ENCODE data around the gene BASP1. TPM values are rescaled to one million over a fixed set of nuclear protein-coding genes. Genes with fewer than 3 reads are reported as not detected.
A peak's percentile ranks its signal among the peaks of the same experiment; 100 is the strongest.
"Not testable (repeated sequence)": the region's sequence is repeated elsewhere in the genome, so short reads cannot be mapped to it uniquely, and the experiment has no call there.

BASP1 gene
- total and polyA plus RNA-seq, 8 donors, result 0.23 to 8.3 (median 1.8) TPM

DNA sequence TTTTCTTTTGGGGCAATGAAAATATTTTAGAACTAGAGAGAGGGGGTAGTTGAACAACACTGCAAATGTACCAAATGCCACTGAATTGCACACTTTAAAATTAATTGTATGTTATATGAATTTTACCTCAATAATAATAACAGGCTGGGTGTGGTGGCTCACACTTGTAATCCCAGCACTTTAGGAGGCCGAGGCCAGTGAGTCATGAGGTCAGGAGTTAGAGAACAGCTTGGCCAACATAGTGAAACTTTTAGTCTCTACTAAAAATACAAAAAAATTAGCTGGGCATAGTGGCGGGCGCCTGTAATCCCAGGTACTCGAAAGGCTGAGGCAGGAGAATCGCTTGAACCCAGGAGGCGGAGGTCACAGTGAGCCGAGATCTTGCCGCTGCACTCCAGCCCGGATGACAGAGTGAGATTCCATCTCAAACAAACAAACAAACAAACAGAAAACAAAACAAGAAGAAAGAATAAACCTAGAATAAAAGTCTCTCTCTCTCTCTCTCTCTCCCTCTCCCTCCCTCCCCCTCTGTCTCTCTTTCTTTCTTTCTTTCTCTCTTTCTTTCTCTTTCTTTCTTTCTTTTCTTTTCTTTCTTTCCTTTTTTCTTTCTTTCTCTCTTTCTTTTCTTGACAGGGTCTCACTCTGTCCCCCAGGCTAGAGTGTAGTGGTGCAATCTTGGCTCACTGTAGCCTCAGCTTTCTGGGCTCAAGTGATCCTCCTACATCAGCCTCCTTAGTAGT is 91.1 kb downstream of the BASP1 start:
- Histone ChIP-seq H3K9me3 (no peaks in the 10 kb centered on the region), H3K27me3 (no peaks in the 10 kb centered on the region), H3K4me1 (peaks cover 0 to 15% (median 0%) of the 10 kb centered on the region in 3 donors), H3K36me3 (no peaks in the 10 kb centered on the region), H3K4me3 (no peak overlapping the region), H3K27ac (no peak overlapping the region)
- intact Hi-C loops (cut with DNase I), result no loop called here
- DNase-seq (no peak), FAIRE-seq (no peak), ATAC-seq (no peak)
- TF ChIP-seq, protein P1, sequence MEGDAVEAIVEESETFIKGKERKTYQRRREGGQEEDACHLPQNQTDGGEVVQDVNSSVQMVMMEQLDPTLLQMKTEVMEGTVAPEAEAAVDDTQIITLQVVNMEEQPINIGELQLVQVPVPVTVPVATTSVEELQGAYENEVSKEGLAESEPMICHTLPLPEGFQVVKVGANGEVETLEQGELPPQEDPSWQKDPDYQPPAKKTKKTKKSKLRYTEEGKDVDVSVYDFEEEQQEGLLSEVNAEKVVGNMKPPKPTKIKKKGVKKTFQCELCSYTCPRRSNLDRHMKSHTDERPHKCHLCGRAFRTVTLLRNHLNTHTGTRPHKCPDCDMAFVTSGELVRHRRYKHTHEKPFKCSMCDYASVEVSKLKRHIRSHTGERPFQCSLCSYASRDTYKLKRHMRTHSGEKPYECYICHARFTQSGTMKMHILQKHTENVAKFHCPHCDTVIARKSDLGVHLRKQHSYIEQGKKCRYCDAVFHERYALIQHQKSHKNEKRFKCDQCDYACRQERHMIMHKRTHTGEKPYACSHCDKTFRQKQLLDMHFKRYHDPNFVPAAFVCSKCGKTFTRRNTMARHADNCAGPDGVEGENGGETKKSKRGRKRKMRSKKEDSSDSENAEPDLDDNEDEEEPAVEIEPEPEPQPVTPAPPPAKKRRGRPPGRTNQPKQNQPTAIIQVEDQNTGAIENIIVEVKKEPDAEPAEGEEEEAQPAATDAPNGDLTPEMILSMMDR (IDR thresholded peaks at IDR 0.05), result no peak
- WGBS, 2 donors, result 95 to 96% methylated on average over 9 of the region's 9 CpGs

DNA sequence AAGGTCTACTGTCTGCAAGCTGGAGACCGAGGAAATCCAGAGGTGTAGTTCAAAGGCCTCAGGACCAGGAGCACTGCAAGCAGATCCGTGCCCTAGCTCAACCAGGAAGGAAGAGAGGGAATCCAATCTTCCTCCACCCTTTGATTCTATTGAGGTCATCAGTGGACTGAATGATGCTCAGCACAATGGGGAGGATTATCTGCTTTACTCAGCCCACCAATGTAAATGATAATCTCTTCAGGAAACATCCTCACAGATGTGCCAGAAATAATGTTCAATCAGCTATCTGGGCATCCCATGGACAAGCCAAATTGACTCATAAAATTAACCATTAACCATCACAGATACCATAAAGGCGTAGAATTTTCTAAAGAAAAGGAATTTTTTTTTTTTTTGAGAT is 92.0 kb downstream of the BASP1 start:
- 84 to 92% methylated on average over 3 of the region's 3 CpGs for WGBS, 2 donors
- TF ChIP-seq, protein P1 (IDR thresholded peaks at IDR 0.05), result no peak
- FAIRE-seq (no peak), ATAC-seq (no peak), DNase-seq (no peak)
- no peaks in the 10 kb centered on the region for H3K27me3 ChIP-seq
- no peaks in the 10 kb centered on the region for H3K36me3 ChIP-seq
- H3K4me1 ChIP-seq, result peaks cover 0 to 15% (median 0%) of the 10 kb centered on the region in 3 donors
- H3K9me3 ChIP-seq, result no peaks in the 10 kb centered on the region
- intact Hi-C loops (cut with DNase I), result no loop called here
- no peak overlapping the region for H3K4me3 ChIP-seq
- no peak overlapping the region for H3K27ac ChIP-seq

DNA sequence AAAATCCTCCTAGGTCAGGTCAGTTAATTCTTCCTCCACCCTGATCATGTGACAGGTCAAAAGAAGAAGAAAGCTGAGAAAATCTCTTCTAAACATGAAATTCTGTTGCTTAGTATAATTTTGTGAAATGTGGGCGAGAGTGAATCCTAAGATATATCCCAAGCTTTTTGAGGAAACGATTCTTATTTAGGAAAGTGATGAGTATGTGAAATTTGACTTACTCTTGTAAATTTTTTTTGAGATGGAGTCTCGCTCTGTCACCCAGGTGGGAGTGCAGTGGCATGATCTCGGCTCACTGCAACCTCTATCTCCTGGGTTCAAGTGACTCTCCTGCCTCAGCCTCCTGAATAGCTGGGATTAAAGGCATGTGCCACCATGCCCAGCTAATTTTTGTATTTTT is 93.1 kb downstream of the BASP1 start:
- intact Hi-C loops (cut with DNase I); ATAC-seq: not testable (repeated sequence)

DNA sequence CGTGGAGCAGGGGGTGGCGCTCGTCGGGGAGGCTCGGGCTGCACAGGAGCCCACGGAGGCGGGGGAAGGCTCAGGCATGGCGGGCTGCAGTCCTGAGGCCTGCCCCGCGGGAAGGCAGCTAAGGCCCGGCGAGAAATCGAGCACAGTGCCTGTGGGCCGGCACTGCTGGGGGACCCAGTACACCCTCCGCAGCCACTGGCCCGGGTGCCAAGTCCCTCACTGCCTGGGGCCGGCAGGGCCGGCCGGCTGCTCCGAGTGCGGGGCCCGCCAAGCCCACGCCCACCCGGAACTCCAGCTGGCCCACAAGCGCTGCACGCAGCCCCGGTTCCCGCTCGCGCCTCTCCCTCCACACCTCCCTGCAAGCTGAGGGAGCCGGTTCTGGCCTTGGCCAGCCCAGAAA is 94.4 kb downstream of the BASP1 start:
- intact Hi-C loops (cut with DNase I); H3K4me1 ChIP-seq; FAIRE-seq; H3K27ac ChIP-seq; H3K27me3 ChIP-seq; H3K9me3 ChIP-seq; ATAC-seq; H3K36me3 ChIP-seq; H3K4me3 ChIP-seq: not testable (repeated sequence)
- peak in 1 of 6 donors; percentile 51 for DNase-seq
- 91 to 93% methylated on average over 9 to 30 of the region's 31 CpGs for WGBS, 2 donors

More for the DNA sequence above, 93.1 kb downstream of the BASP1 start:
- not testable (repeated sequence) for H3K9me3 ChIP-seq, H3K27me3 ChIP-seq, H3K4me3 ChIP-seq, H3K36me3 ChIP-seq, FAIRE-seq, DNase-seq, H3K4me1 ChIP-seq, H3K27ac ChIP-seq
- 87 to 95% methylated on average over 4 of the region's 4 CpGs for WGBS, 2 donors

DNA sequence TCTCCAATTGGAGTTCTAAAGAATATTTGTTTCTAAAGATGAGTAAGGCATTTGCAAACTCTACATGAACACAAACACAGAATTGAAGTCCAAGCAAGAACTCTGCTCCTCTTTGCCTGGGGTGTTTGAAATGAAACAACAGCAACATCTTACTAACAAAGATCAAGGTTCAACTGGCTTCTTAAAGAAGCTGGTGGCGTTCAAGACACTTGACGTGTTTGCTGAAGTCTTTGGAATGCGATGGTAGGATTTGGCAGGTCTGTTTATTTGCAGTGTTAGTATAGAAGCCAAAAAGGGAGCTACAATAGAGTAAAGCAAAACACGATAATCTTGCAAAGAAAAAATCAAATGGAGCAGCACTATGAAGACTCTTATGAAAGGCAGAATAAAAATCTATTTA is 94.9 kb downstream of the BASP1 start:
- 24 to 30% methylated on average over 4 of the region's 4 CpGs for WGBS, 2 donors
- TF ChIP-seq, protein P1 (IDR thresholded peaks at IDR 0.05), result no peak
- H3K4me3 ChIP-seq, result no peak overlapping the region
- ATAC-seq, result no peak
- no peaks in the 10 kb centered on the region for H3K4me1 ChIP-seq
- no peak for FAIRE-seq
- H3K27me3 ChIP-seq, result no peaks in the 10 kb centered on the region
- intact Hi-C loops (cut with DNase I), result no loop called here
- no peak for DNase-seq
- no peak overlapping the region for H3K27ac ChIP-seq
- H3K9me3 ChIP-seq, result no peaks in the 10 kb centered on the region
- no peaks in the 10 kb centered on the region for H3K36me3 ChIP-seq

DNA sequence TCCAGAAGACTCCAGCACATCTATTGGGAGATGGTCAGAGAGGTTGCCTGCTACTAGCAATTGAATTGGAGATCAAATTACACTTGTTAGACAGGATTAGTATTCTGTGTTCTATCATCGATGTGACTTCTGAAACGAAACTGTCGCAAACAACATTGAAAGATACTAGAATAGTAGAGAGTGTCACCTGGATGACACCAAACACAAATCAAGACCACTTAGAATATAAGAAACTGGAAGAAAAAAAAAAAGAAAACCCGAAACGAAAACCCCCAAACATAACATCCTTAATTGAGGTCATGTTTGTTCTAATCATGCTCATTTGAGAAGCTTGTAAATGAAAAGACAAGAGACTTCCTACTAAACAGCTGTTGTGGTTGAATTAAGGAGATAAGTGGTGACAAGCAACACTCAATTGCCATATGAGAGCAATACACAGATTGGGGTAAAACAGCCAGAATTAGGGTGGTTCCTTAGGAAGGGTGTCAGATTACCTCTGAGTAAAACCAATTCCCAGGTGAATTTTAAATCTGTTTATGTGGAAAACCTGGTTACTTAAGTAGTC is 97.6 kb downstream of the BASP1 start:
- Histone ChIP-seq H3K9me3 (no peaks in the 10 kb centered on the region), H3K36me3 (no peaks in the 10 kb centered on the region), H3K4me3 (no peak overlapping the region), H3K4me1 (no peaks in the 10 kb centered on the region), H3K27ac (no peak overlapping the region), H3K27me3 (no peaks in the 10 kb centered on the region)
- intact Hi-C loops (cut with DNase I), result no loop called here
- FAIRE-seq (no peak), ATAC-seq (no peak), DNase-seq (no peak)
- WGBS, 2 donors, result 56% methylated on average over 5 of the region's 5 CpGs
- TF ChIP-seq, protein P1 (IDR thresholded peaks at IDR 0.05), result no peak
